Hematopoietic multipotent progenitor cell treated with erythropoietin and hydrocortisone succinate and interleukin-3 and kit ligand, for 17 days (in vitro differentiated cells): ENCODE results near the gene EEIG2.

Experiments used
- DNase-seq: peaks from one replicate; pipeline ENCODE4 v3.0.0-alpha.2; 2015; ENCODE audit warnings: low spot score

Gene EEIG2

GRCh38 chr1:108583757-108584427 lies 24.0 kb downstream of the EEIG2 start:
- DNase-seq = no peak

- no peak for DNase-seq
These were observed 24.5 kb downstream of the EEIG2 start for GRCh38 chr1:108584428-108584856.

GRCh38 chr1:108585313-108585712 lies 25.4 kb downstream of the EEIG2 start:
- DNase-seq = no peak

- no peak for DNase-seq
These were observed 30.5 kb downstream of the EEIG2 start for GRCh38 chr1:108590441-108590840.

- DNase-seq = no peak
These were observed 31.1 kb downstream of the EEIG2 start for GRCh38 chr1:108590957-108591356.

- no peak for DNase-seq
These were observed 31.6 kb downstream of the EEIG2 start for GRCh38 chr1:108591466-108591865.

GRCh38 chr1:108592030-108592759 lies 32.3 kb downstream of the EEIG2 start:
- no peak for DNase-seq

- DNase-seq = no peak
These were observed 33.5 kb downstream of the EEIG2 start for GRCh38 chr1:108593448-108593847.

- DNase-seq = no peak
These were observed 35.6 kb downstream of the EEIG2 start for GRCh38 chr1:108595507-108595906.

- DNase-seq = no peak
These were observed 37.1 kb downstream of the EEIG2 start for GRCh38 chr1:108597041-108597440.

- DNase-seq = no peak
These were observed 38.4 kb downstream of the EEIG2 start for GRCh38 chr1:108598340-108598739.

GRCh38 chr1:108600504-108600903 lies 40.6 kb downstream of the EEIG2 start:
- DNase-seq = no peak

- DNase-seq = no peak
These were observed 42.0 kb downstream of the EEIG2 start for GRCh38 chr1:108601708-108602410.

- no peak for DNase-seq
These were observed 45.7 kb downstream of the EEIG2 start for GRCh38 chr1:108605633-108606032.

GRCh38 chr1:108606478-108606877 lies 46.6 kb downstream of the EEIG2 start:
- no peak for DNase-seq

GRCh38 chr1:108609483-108610049 lies 49.7 kb downstream of the EEIG2 start:
- DNase-seq = no peak
